Stimulated activated CD8-positive, alpha-beta memory T cell treated with anti-CD3 and anti-CD28 coated beads, Interleukin-2, amount 100 ng/mL, for 48 hours (primary cell): ENCODE results near the gene USP24.
"Not testable (repeated sequence)": the region's sequence is repeated elsewhere in the genome, so short reads cannot be mapped to it uniquely, and the experiment has no call there.

Experiments used
- DNase-seq, 2 donors: peaks; one replicate each; pipeline ENCODE4 v3.0.0-alpha.2; 2020; ENCODE audit warnings: low read depth in 2 of 2

USP24 gene

GRCh38 chr1:55127827-55128343 is 87.3 kb downstream of the USP24 start:
- no peak for DNase-seq

GRCh38 chr1:55124470-55124869 is 90.7 kb downstream of the USP24 start:
- no peak for DNase-seq

- no peak for DNase-seq
These were observed 94.6 kb downstream of the USP24 start for GRCh38 chr1:55120538-55120937.

GRCh38 chr1:55118651-55119329 is 96.4 kb downstream of the USP24 start:
- no peak for DNase-seq

- no peak for DNase-seq
These were observed 97.2 kb downstream of the USP24 start for GRCh38 chr1:55117941-55118340.

- not testable (repeated sequence) for DNase-seq
These were observed 106.2 kb downstream of the USP24 start for GRCh38 chr1:55109005-55109404.

- no peak for DNase-seq
These were observed 108.1 kb downstream of the USP24 start for GRCh38 chr1:55107101-55107500.

- no peak for DNase-seq
These were observed 111.3 kb downstream of the USP24 start for GRCh38 chr1:55103891-55104290.

GRCh38 chr1:55095095-55095494 is 120.1 kb downstream of the USP24 start:
- DNase-seq = no peak

- no peak for DNase-seq
These were observed 122.7 kb downstream of the USP24 start for GRCh38 chr1:55092475-55092874.

- DNase-seq = no peak
These were observed 125.5 kb downstream of the USP24 start for GRCh38 chr1:55089683-55090082.

GRCh38 chr1:55088413-55088812 is 126.8 kb downstream of the USP24 start:
- DNase-seq = no peak

- DNase-seq = no peak
These were observed 127.7 kb downstream of the USP24 start for GRCh38 chr1:55087439-55087838.

- DNase-seq = no peak
These were observed 130.9 kb downstream of the USP24 start for GRCh38 chr1:55084257-55084656.

GRCh38 chr1:55081905-55082296 is 133.3 kb downstream of the USP24 start:
- DNase-seq = no peak

- no peak for DNase-seq
These were observed 133.8 kb downstream of the USP24 start for GRCh38 chr1:55081188-55081904.

GRCh38 chr1:55079651-55080050 is 135.5 kb downstream of the USP24 start:
- DNase-seq = no peak

- no peak for DNase-seq
These were observed 136.7 kb downstream of the USP24 start for GRCh38 chr1:55078470-55078869.

GRCh38 chr1:55076356-55076755 is 138.8 kb downstream of the USP24 start:
- DNase-seq = no peak

- no peak for DNase-seq
These were observed 140.7 kb downstream of the USP24 start for GRCh38 chr1:55074455-55074854.

- DNase-seq = no peak
These were observed 141.8 kb downstream of the USP24 start for GRCh38 chr1:55073187-55073916.

- DNase-seq = no peak
These were observed 143.7 kb downstream of the USP24 start for GRCh38 chr1:55071477-55071876.
